GM23248 (cell line): ENCODE data around the gene TEX36. TPM values are rescaled to one million over a fixed set of nuclear protein-coding genes. Genes with fewer than 3 reads are reported as not detected.
A peak's percentile ranks its signal among the peaks of the same experiment; 100 is the strongest.

Experiments
- DNase-seq: peaks from one replicate; pipeline ENCODE4 v3.0.0-alpha.2; 2015
- H2AFZ ChIP-seq: fragments of 200-600 bp; sonication (generic); 2 replicates; pipeline ENCODE4 v1.6.1; 2016; ENCODE audit warnings: antibody characterized with exemption
- H3F3A ChIP-seq: fragments of 200-600 bp; sonication (generic); 2 replicates; pipeline ENCODE4 v1.6.1; 2016; ENCODE audit warnings: mild to moderate bottlenecking, antibody characterized with exemption, mixed run types; ENCODE audit not compliant: insufficient read depth
- H3K27ac ChIP-seq: fragments of 200-600 bp; sonication (generic); 2 replicates; pipeline ENCODE4 v1.5.1; 2016; ENCODE audit warnings: mild to moderate bottlenecking
- H3K27me3 ChIP-seq: fragments of 200-600 bp; sonication (generic); replicated peaks from 2 replicates; pipeline ENCODE4 v1.6.1; 2016; ENCODE audit warnings: mild to moderate bottlenecking; ENCODE audit not compliant: insufficient read depth
- H3K36me3 ChIP-seq: fragments of 200-600 bp; sonication (generic); 2 replicates; pipeline ENCODE4 v1.6.1; 2016; ENCODE audit warnings: low read depth, mild to moderate bottlenecking
- H3K4me1 ChIP-seq: fragments of 200-600 bp; sonication (generic); 2 replicates; pipeline ENCODE4 v1.6.1; 2016; ENCODE audit warnings: mild to moderate bottlenecking; ENCODE audit not compliant: insufficient read depth
- H3K4me2 ChIP-seq: fragments of 200-600 bp; sonication (generic); one replicate; pipeline ENCODE4 v1.6.1; 2016; ENCODE audit warnings: mild to moderate bottlenecking; ENCODE audit not compliant: unreplicated experiment
- H3K4me3 ChIP-seq: fragments of 200-600 bp; sonication (generic); 2 replicates; pipeline ENCODE4 v1.5.1; 2016; ENCODE audit warnings: mild to moderate bottlenecking
- H3K79me2 ChIP-seq: fragments of 200-600 bp; sonication (generic); 2 replicates; pipeline ENCODE4 v1.6.1; 2016; ENCODE audit warnings: mild to moderate bottlenecking; ENCODE audit not compliant: insufficient read depth
- H3K9ac ChIP-seq: fragments of 200-600 bp; sonication (generic); 2 replicates; pipeline ENCODE4 v1.6.1; 2016; ENCODE audit warnings: mild to moderate bottlenecking
- H3K9me2 ChIP-seq: fragments of 200-600 bp; sonication (generic); 2 replicates; pipeline ENCODE4 v1.6.1; 2016; ENCODE audit warnings: mixed run types, mild to moderate bottlenecking, moderate library complexity; ENCODE audit not compliant: insufficient read depth
- H3K9me3 ChIP-seq: fragments of 200-600 bp; sonication (generic); one replicate; pipeline ENCODE4 v1.6.1; 2017; ENCODE audit warnings: low read depth
- H4K20me1 ChIP-seq: fragments of 200-600 bp; sonication (generic); 2 replicates; pipeline ENCODE4 v1.6.0; 2016; ENCODE audit not compliant: insufficient read depth
- EZH2 ChIP-seq: fragments of 200-600 bp; sonication (generic); IDR thresholded peaks from 2 replicates; pipeline ENCODE4 v1.6.1; 2018; ENCODE audit warnings: antibody characterized with exemption, mild to moderate bottlenecking; ENCODE audit not compliant: insufficient read depth, poor library complexity, severe bottlenecking
- EZH2phosphoT487 ChIP-seq: fragments of 200-600 bp; sonication (generic); IDR thresholded peaks from 2 replicates; pipeline ENCODE4 v1.6.1; 2018; ENCODE audit warnings: antibody characterized with exemption, moderate library complexity, mild to moderate bottlenecking, low read depth; ENCODE audit not compliant: insufficient read depth
- WGBS, 2 experiments: methylation state at CpG; one replicate each; pipeline ENCODE4 v1.1.6; 2015 to 2017; ENCODE audit warnings: low lambda C conversion rate in 2 of 2, low coverage in 1 of 2; ENCODE audit errors: missing lambda C conversion rate in 2 of 2; 5-methylcytosine and 5-hydroxymethylcytosine counted together
- in situ Hi-C: fragments of 300-500 bp; cut with MboI; formaldehyde crosslinking; loops from 2 replicates; pipeline ENCODE4 v1.15.0; 2020
- polyA plus RNA-seq: library from polyadenylated mRNA; unstranded; fragments of >200 nt; fragmentation: Nextera tagmentation; extraction: Ambion mirVana; gene quantifications from 2 replicates; pipeline ENCODE4 v1.2.1, GENCODE V29; 2016
- total RNA-seq: library from RNA; depleted of rRNA; stranded (reverse); fragments of >200 nt; shearing (Covaris generic); gene quantifications from 2 replicates; pipeline ENCODE4 v1.2.3, GENCODE V29; 2014

TEX36 gene
- total and polyA plus RNA-seq, 2 experiments from 2014 or later: 0.34 to 0.76 TPM

- Histone ChIP-seq H3K4me1 (no peaks in the 10 kb centered on the region), H3K9me2 (no peaks in the 10 kb centered on the region), H3K4me2 (no peak overlapping the region), H2AFZ (no peak overlapping the region), H3K36me3 (no peaks in the 10 kb centered on the region), H3K4me3 (no peak overlapping the region), H3K9me3 (no peaks in the 10 kb centered on the region), H3K27ac (no peak overlapping the region), H3F3A (no peaks in the 10 kb centered on the region), H4K20me1 (no peaks in the 10 kb centered on the region), H3K27me3 (0 out of 2 replicates have a peak, but pooled peaks cover 8% of the 10 kb centered on the region), H3K9ac (no peak overlapping the region), H3K79me2 (no peaks in the 10 kb centered on the region)
- DNase-seq: no peak
- WGBS, 2 experiments: 4 to 11% methylated on average over 1 of the region's 1 CpG
- in situ Hi-C loops: no loop called here
- no peak for TF ChIP-seq EZH2
- TF ChIP-seq EZH2phosphoT487: no peak
Observed at GRCh38 chr10:125646311-125646710, 36.7 kb downstream of the TEX36 start.

- Histone ChIP-seq H3K4me3 (no peak overlapping the region), H3K9me2 (no peaks in the 10 kb centered on the region), H3K9ac (no peak overlapping the region), H3K9me3 (no peaks in the 10 kb centered on the region), H3K4me1 (no peaks in the 10 kb centered on the region), H3F3A (no peaks in the 10 kb centered on the region), H3K27me3 (peaks cover 29% of the 10 kb centered on the region), H4K20me1 (no peaks in the 10 kb centered on the region), H2AFZ (no peak overlapping the region), H3K27ac (no peak overlapping the region), H3K36me3 (no peaks in the 10 kb centered on the region), H3K79me2 (no peaks in the 10 kb centered on the region), H3K4me2 (no peak overlapping the region)
- TF ChIP-seq EZH2 (no peak), EZH2phosphoT487 (no peak)
- DNase-seq: peak; percentile 27
- in situ Hi-C loops: no loop called here
- 25 to 28% methylated on average over 3 of the region's 3 CpGs for WGBS, 2 experiments
Observed at GRCh38 chr10:125641398-125641797, 41.6 kb downstream of the TEX36 start.

- Histone ChIP-seq H3K79me2 (no peaks in the 10 kb centered on the region), H3K9me3 (no peaks in the 10 kb centered on the region), H3K4me1 (no peaks in the 10 kb centered on the region), H3K36me3 (no peaks in the 10 kb centered on the region), H3K9ac (no peak overlapping the region), H4K20me1 (no peaks in the 10 kb centered on the region), H3K27ac (no peak overlapping the region), H3K27me3 (peaks cover 29% of the 10 kb centered on the region), H2AFZ (no peak overlapping the region), H3F3A (no peaks in the 10 kb centered on the region), H3K4me3 (no peak overlapping the region), H3K9me2 (no peaks in the 10 kb centered on the region), H3K4me2 (no peak overlapping the region)
- in situ Hi-C loops: no loop called here
- TF ChIP-seq EZH2 (no peak), EZH2phosphoT487 (no peak)
- no peak for DNase-seq
- WGBS, 2 experiments: 11 to 33% methylated on average over 1 of the region's 1 CpG
Observed at GRCh38 chr10:125640653-125641052, 42.3 kb downstream of the TEX36 start.

- Histone ChIP-seq H3K27me3 (peaks cover 33% of the 10 kb centered on the region), H3K79me2 (no peaks in the 10 kb centered on the region), H3K9ac (no peak overlapping the region), H2AFZ (peak overlapping the region; percentile 14; the same call in 1 of the 2 replicates), H3K9me3 (no peaks in the 10 kb centered on the region), H3K4me2 (no peak overlapping the region), H3K9me2 (no peaks in the 10 kb centered on the region), H3K4me3 (no peak overlapping the region), H3K27ac (no peak overlapping the region), H4K20me1 (no peaks in the 10 kb centered on the region), H3F3A (no peaks in the 10 kb centered on the region), H3K36me3 (no peaks in the 10 kb centered on the region), H3K4me1 (no peaks in the 10 kb centered on the region)
- DNase-seq: peak; percentile 15
- TF ChIP-seq EZH2phosphoT487: no peak
- TF ChIP-seq EZH2: no peak
- WGBS, 2 experiments: 42 to 47% methylated on average over 7 of the region's 7 CpGs
- in situ Hi-C loops: no loop called here
Observed at GRCh38 chr10:125639846-125640245, 43.1 kb downstream of the TEX36 start.

- TF ChIP-seq EZH2 (no peak), EZH2phosphoT487 (no peak)
- Histone ChIP-seq H3K4me1 (no peaks in the 10 kb centered on the region), H3K9ac (no peak overlapping the region), H3K4me2 (no peak overlapping the region), H3K27ac (no peak overlapping the region), H2AFZ (no peak overlapping the region), H3K9me3 (no peaks in the 10 kb centered on the region), H3K27me3 (peaks cover 46% of the 10 kb centered on the region), H3K79me2 (no peaks in the 10 kb centered on the region), H3K4me3 (no peak overlapping the region), H3K9me2 (no peaks in the 10 kb centered on the region), H4K20me1 (no peaks in the 10 kb centered on the region), H3K36me3 (no peaks in the 10 kb centered on the region), H3F3A (no peaks in the 10 kb centered on the region)
- in situ Hi-C loops: no loop called here
- 48 to 57% methylated on average over 7 of the region's 7 CpGs for WGBS, 2 experiments
- DNase-seq: no peak
Observed at GRCh38 chr10:125638555-125638954, 44.4 kb downstream of the TEX36 start.
